ENCODE data around the gene TMEM141. TPM values are rescaled to one million over a fixed set of nuclear protein-coding genes. Genes with fewer than 3 reads are reported as not detected.
A peak's percentile ranks its signal among the peaks of the same experiment; 100 is the strongest.

Gene TMEM141
- 63.9 and 81.6 TPM in 2 replicates for total RNA-seq
- 70.4 TPM for polyA plus RNA-seq (2012)

- DNase-seq (ENCODE audit: low read depth), result peak; percentile 99
Observed at GRCh38 chr9:136790640-136791515, at the start of gene TMEM141. TMEM141 (plus strand) TSS chr9:136791344; CDS start chr9:136791371, 27 bp downstream.

DNA sequence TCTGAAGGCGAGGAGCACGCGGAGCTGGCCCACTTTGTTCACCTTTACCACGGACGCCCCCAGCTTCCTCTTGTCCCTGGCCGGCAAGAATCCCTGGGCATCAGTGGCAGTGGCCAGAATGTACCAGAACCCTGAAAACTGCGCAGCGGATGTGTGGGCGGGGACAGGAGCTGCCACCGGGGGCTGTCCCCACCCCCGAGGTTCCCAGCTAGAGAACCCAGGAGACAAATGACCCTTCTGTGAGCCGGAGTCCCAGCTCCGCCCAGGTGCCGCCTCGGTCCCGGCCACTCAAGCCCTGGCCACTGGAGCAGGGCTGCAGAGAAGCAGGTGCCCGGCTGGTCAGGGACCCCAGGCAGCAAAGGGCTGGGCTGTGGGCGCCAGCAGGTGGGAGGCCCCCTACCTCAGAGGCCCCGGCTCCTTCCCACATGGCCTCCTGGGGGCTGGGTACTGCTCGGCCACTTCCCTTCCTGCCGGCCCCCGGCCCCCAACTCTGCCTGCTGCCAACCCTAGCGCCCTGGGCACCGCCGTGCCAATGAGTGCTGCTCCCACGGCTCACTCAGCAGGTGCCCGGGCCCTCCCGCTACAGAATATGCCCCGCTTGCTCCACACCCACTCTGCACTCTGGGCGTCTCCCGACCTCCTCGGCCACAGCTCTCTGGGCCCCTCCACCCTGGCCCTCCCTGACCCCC is 49.1 kb upstream of the TMEM141 start:
- DNase-seq (ENCODE audit: low read depth), result no peak

DNA sequence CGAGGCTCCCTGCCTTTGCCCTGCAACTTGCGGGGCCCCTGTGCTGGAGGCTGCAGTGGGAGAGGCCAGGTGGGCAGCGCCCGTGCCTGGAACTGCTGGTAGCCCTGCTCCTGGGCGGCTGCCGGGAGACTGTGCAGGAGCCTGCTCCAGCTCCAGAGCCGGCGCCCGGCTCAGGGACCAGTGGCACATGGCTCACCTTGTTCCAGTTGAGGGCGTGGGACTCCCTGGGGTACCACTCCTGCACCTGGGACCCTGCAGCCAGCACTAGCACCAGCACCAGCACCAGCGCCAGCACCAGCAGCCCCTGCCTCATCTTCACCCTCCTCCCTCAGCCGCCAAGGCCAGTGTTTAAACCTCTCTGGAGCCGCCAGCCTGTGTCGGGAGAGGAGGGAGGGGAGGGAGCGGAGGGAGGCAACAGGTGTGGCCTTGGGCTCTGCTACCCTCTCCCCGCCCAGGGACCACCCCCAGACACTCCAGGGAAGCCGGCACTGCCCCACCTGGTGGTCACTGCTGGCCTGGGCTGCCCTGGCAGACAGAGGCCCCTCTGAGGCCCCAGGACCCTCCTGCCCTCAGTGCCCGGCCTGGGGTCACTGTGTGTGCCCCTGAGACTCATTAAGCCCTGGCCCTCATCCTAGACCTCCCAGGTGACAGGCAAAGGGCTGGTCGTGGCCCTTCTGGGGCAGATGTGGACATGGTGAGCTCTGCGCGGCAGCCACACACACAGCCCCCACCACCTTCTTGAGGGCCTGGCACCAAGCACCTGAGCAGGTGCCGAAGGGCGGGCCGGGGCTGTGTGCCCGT is 48.4 kb upstream of the TMEM141 start, which contains the start of gene LCN10:
Gene LCN10 (minus strand): TSS at position 350 of the 801 bp plus-strand sequence. CDS start 37 bp downstream, at position 313.
- peak; percentile 37 for DNase-seq (ENCODE audit: low read depth)

DNA sequence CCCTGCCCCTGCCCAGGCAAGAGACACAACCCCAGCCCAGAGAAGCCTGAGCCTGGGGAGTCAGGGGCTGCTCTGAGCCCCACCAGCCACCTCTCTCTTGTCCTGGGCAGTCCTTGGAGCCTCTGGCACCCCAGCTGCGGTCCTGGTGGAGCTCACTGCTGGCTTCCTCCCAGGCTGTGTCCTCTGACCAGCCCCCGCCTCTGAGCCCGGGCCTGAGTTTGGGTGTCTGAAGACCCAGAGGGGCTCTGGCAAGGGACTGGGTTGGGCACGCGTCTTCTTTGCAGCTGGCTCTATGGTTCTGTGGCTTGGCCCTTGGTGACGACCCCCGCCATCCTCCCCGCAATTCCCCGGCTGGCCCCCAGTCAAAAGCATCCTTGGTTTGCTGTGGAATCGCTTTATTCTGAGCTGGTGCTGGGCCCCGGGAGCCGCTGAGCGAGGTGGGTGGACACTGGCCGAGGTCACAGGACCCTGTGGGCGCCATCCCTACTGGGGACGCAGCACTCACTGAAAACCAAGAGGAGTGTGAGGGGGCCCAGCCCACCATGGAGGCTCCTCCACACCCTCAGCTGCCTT is 47.4 kb upstream of the TMEM141 start:
- DNase-seq (ENCODE audit: low read depth), result no peak

DNA sequence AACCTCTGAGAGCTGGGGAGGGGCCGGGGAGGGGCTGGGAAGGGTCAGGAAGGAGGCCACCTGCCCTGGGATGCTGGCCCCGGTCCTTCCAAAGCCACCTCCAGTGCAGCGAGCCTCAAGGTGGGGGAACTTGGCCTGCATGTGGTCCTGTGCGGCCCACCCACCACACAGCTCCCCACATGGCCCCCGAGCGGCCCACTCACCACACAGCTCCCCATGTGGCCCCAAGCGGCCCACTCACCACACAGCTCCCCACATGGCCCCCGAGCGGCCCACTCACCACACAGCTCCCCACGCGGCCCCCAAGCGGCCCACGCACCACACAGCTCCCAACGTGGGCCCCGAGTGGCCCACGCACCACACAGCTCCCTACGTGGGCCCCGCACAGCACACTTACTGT is 46.4 kb upstream of the TMEM141 start:
- DNase-seq (ENCODE audit: low read depth), result no peak

DNA sequence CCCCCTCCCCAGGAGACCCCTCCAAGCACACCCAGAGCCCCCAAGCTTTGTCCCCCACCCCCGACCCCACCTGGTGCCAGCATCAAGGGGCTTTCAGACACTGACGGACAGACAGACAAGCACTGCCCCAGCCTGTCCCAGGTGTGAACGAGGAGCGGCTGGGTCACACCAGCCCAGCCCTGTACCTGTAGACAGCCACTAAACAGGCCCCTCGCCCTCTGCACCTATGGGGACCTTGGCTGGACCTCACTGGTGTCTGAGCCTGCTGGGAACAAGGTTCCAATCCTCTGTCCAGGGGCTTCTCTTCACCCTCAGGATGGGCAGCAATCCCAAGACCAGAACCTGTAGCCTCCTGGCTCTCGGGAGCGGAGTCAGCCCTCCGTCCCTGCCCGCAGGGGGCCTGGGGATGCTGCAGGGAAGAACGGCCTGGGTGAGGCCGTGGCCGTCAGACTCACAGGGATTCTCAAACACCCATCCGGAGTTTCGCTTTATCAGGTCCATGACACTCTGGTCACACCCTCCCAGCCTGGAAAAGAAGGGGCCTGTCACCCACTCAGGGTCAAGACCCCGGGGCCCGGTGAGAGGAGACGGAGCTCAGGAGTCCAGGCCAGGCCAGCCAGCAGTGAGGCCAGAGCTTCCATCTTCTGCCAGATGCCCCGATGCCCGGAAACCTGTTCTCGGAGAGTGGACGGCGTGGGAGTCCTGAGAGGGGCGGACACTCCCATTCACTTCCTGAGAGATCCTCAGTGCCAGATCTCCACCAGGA is 45.6 kb upstream of the TMEM141 start:
- DNase-seq (ENCODE audit: low read depth), result no peak

DNA sequence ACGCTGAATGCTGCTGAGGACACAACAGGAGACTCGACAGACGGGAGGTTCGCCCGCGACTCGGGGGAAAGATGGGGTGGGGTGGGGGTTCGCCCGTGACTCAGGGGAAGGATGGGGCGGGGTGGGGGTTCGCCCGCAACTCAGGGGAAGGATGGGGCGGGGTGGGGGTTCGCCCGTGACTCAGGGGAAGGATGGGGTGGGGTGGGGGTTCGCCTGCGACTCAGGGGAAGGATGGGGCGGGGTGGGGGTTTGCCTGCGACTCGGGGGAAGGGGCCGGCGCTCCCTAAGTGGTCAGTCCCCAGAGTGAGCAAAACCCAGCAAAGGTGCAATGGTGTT is 45.0 kb upstream of the TMEM141 start:
- DNase-seq (ENCODE audit: low read depth), result no peak

- no peak for DNase-seq (ENCODE audit: low read depth)
Observed at GRCh38 chr9:136746621-136747020, 44.5 kb upstream of the TMEM141 start.

DNA sequence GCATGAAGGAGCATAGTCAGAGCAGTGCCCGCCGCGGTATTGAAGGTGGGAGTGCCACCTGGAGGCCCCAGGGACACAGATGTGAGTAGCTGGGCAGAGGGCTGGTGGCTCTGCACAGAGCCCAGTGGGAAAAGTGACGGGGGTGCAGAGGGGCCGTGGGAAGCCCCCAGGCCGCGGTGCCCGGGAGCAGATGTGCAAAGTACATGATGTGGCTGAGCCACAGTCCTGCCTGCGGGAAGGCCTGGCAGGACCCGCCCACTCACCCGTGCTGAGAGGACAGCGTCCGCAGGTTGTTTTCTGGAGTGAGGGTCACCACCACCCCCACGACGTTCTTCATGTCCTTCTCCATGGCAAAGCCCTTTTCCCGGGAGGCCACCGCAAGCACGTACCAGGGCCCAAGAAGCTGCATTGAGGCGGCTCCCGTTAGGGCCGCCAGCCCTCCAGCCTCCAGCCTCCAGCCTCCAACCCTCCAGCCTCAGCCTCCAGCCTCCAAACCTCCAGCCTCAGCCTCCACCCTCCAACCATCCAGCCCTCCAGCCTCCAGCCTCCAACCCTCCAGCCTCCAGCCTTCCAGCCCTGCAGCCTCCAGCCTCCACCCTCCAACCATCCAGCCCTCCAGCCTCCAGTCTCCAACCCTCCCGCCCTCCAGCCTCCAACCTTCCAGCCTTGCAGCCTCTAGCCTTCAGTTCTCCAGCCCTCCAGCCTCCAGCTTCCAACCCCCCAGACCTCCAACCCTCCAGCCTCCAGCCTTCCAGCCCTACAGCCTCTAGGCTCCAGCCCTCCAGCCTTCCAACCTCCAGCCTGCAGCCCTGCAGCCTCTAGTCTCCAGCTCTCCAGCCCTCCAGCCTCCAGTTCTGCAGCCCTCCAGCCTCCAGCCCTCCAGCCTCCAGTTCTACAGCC is 43.7 kb upstream of the TMEM141 start:
- DNase-seq (ENCODE audit: low read depth), result no peak

DNA sequence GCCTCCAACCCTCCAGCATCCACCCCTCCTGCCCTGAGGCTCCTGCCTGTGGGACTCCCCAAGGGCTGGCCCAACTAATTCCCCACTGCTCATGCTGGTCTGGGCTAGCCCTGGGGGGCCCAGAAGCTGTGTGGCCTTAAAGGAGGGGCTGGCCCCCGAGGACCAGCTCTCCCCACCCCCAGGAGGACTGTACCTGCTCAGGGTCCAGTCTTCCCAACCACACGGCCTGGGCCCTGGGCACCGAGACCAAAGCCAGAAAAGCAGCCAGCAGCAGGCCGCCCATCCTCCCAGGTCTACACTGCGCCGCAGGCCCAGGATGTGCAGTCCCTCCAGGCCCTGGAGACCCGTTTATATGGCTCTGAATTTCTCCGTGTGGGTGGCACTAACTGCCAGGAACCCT is 42.9 kb upstream of the TMEM141 start, which contains the start of gene LCN6:
Gene LCN6 (minus strand): TSS at position 325 of the 400 bp plus-strand sequence. CDS start 42 bp downstream, at position 283.
- no peak for DNase-seq (ENCODE audit: low read depth)

GRCh38 chr9:136748666-136749611 is 42.2 kb upstream of the TMEM141 start:
- DNase-seq (ENCODE audit: low read depth), result no peak

DNA sequence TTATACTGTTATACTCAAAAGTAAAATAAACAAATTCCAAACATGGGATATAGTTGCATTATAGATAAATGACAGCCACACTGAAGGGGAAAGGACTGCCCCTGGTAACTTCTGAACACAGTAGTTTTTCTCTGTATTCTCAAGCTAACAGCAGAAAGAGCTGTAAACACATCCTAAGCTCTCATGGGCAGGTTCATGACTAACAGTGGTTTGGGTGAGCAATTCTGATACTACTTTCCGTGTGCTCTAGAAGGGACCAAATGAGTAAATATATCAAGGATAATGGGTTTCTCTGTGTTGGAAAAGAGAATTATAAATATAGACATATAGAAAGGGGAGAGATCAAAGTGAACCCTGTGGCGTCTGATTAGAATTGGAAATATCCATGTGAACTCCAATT is 40.6 kb upstream of the TMEM141 start:
- DNase-seq (ENCODE audit: low read depth), result no peak

DNA sequence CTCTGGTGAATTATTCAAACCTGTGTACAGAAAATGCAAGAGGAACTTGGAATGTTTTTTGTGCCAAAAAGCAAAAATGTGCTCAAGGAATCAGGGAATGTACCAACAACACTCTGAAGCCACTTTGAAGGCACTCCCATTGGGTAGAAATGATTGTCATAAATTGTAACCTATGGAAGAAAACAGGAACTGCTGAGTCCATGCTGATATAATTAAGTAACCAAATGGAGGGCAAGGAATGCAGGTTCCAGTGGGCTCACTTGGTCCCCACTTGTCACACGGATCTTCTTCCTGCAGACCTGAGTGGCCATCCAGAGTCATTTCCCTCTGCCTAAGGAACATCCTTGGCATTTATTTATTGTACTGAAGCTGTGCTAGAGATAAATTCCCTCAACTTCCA is 39.9 kb upstream of the TMEM141 start:
- no peak for DNase-seq (ENCODE audit: low read depth)

DNA sequence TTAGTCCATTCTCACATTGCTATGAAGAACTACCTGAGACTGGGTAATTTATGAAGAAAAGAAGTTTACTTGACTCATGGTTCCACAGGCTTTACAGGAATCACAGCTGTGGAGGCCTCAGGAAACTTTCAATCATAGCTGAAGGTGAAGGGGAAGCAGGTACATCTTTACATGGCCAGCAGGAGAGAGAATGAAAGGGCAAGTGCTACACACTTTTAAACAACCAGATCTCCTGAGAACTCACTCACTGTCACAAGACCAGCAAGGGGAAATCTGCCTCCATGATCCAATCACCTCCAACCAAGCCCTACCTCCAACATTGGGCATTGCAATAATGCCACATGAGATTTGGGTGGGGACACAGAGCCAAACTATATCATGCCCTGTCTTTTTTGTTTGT is 39.3 kb upstream of the TMEM141 start:
- DNase-seq (ENCODE audit: low read depth), result no peak

DNA sequence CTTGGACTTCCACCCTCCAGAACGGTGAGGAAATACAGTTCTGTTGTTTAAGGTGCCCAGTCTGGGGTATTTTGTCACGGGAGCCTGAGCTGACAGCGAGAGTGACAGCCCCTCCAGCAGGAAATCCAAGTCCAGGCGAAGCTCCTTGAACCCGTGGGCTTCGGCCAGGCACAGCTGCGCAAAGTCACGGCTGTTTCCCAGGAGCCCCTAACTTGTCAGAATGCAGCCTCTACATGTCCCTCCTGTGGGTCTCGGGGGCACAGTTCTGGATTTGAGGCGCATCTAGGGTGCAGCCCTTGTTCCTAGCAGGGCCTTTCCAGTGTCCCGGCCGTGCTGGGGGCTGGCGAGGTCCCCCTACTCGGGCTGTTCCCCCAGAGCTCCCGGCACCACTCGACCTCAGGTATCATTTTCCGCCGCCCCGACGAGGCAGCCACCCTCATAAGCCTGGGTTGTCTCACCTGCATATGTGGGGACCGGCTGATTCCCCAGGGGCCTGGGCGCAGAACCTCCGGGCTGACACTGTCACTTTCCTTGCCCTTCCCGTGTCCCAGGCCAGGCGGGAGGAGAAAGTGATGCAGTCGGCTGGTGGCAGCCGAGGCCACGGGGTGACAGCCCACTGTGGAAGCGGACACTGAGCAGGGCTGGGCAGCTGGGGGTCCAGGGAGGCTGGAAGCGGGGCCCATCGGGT is 37.6 kb upstream of the TMEM141 start:
- DNase-seq (ENCODE audit: low read depth), result no peak

DNA sequence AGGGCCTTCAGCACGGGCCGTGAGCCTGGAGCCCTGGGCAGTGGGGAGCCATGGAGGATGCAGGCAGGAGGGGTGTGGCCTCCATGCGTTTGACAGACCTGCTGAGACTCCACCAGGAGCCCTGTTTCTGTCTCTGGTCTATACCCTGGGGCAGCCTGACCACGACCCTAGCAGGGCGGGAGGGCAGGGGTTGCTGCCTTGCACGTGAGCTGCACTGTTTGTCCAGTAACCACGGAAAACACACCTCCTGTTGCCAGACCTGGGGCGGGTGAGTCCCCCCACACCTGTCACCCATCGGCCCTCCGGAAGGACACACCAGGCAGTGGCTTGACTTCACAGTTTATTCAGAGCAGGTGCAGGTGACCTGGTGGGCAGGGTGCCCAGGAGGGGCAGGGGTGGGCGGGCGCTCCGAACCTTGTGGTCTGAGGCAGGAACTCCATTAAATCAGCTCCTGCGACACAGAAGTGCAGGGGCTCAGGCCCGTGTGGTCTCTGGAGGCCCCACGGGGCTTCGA is 37.0 kb upstream of the TMEM141 start:
- DNase-seq (ENCODE audit: low read depth), result no peak

GRCh38 chr9:136754626-136755301 is 36.4 kb upstream of the TMEM141 start:
- DNase-seq (ENCODE audit: low read depth), result no peak
